Skin epidermis (tissue), 12 donors: Measurements from ENCODE around the gene TWF1.
"Not testable (repeated sequence)": the region's sequence is repeated elsewhere in the genome, so short reads cannot be mapped to it uniquely, and the experiment has no call there.

ENCODE experiments used
- H3K27ac ChIP-seq, 21 experiments: fragments of 200-600 bp; sonication (generic) in 11 of 21; one replicate each; pipeline ENCODE4 v1.5.0; 2020; ENCODE audit warnings: mild to moderate bottlenecking in 3 of 21, inconsistent platforms in 2 of 21, moderate library complexity in 2 of 21
- H3K4me3 ChIP-seq, 7 experiments: fragments of 200-600 bp; sonication (generic) in 2 of 7; one replicate each; pipeline ENCODE4 v1.5.0; 2020; ENCODE audit warnings: inconsistent platforms in 2 of 7, mild to moderate bottlenecking in 2 of 7, moderate library complexity in 1 of 7

Gene TWF1

DNA sequence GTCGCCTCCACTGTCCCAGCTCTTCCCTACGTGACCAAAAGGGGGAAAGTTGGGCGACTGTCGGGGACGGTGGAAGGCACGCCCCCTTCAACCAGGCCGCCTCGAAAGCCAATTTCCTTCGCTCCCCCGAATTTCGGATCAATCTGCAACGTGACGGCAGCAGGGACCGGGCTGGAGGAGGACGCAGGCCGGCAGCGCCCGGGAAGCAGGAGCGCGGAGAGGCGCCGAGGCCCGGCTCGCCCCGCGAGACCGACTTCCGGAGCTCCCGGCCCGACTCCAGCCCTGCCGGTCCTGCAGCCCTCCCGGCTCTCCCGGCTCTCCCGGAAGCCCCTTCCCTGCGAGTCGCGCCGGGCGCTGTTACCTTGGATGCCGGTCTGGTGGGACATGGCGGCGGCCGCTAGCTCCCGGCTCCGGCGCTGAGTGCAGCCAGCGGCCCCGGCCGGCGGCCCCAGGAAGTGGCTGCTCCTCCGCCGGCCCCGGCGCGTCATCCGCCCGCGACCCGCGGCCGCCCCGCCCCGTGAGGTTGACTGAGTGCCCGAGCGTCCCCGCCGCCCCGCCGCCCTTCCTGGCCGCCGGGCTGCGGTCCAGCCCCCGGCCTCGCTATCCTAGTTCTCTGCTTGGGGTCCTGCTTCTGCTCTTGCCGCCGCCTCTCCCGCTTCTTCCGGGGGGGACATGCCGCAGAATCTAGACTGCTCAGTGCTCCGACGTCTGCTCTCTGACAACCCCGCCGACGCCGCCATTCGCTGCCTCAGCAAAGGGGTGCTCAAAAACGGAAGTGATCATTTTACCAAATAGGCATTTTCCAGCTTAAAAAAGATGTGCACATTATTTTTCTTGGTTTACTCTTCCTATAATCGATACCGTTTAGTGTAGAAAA is at the start of gene TWF1:
Gene TWF1, minus strand, starts transcription at position 458 of the 877 bp plus-strand sequence. Its CDS starts 72 bp downstream, at position 386.
- peak within 1 kb of the TSS; percentile 64 to 99 (median 90) for H3K4me3 ChIP-seq
- peak within 1 kb of the TSS; percentile 94 to 99 (median 98) for H3K27ac ChIP-seq

DNA sequence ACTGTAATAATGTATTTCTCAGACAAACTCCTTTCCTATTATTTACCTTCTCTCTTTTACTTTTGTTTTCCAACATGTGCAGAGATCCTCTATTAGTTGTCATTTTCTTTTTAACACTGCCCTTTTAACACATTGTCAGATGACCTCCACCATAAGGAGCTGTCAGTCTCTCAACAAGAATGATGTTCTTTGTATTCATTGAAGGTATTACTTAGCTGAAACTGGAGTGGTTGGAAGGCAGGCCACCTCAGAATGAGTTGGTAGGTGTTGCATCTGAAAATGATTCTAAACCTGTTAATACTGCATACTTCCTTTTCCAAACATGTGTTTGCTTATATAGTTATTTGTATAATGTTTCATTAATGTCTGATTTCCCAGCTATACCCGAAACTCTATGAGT is 46.6 kb upstream of the TWF1 start:
- Histone ChIP-seq H3K27ac (no peak overlapping the region), H3K4me3 (no peak overlapping the region)

DNA sequence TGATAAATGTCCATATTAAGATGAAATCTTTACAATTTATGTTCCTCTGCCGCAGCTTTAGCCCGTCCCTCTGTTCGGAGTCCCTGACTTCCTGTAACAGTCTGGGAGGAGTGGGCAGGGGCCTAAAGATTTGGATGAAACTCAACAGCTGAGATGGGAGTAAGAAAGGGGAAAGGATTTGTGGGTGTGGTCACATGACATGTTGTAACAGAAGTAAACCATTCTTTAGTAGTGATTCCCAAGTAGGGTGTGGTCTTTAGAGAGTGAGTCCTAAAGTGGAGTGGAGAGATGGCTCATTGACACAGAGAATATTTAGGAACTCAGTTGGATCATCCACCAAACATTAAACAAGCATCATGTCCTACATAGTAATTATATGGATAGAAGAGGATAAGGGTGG is 42.7 kb upstream of the TWF1 start:
- peak overlapping the region in 1 of 21 experiments; percentile 9 for H3K27ac ChIP-seq
- H3K4me3 ChIP-seq: no peak overlapping the region

DNA sequence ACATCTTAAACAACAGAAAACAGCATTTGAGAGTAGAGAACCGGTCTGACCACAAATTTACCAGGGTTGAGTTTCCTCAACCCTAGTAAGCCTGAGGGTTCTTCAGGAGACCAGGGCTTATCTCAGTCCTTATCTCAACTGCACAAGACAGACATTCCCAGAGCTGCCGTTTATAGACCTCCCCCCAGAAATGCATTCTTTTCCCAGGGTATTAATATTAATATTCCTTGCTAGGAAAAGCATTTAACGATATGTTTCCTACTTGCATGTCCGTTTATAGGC is 42.0 kb upstream of the TWF1 start:
- Histone ChIP-seq H3K4me3 (no peak overlapping the region), H3K27ac (peak overlapping the region in 2 of 21 experiments; percentile 9 to 56)

DNA sequence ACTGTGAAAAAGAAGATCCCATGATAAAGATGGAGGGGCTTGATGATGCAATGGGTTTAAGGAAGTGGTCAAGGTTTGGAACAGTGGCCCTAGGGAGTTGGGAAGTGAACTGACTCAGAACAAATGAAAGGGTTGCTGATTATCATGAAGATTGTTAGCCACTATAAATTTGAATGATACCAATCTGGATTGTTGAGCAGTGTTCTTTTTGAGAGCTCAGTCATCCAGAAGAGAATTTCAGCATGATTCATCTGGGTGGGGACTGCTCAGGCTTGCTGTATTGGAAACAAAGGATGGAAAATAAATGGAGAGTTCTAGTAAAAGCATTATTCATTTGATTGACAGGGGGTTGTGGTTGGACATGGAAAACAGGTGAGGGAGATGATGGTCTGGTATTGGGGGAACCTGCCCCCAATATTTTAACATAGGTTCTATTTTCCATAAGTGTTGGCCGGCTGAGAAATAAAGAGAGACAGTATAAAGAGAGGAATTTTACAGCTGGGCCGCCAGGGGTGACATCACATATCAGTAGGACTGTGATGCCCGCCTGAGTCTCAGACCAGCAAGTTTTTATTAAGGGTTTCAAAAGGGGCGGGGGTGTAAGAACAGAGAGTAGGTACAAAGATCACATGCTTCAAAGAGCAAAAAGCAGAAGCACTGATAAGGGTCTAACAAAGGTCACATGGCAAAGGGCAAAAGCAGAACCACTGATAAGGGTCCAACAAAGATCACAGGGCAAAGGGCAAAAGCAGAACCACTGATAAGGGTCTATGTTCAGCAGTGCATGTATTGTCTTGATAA is 41.5 kb upstream of the TWF1 start:
- H3K4me3 ChIP-seq: not testable (repeated sequence)
- H3K27ac ChIP-seq: peak overlapping the region in 3 of 21 experiments; percentile 5 to 56 (median 19)

DNA sequence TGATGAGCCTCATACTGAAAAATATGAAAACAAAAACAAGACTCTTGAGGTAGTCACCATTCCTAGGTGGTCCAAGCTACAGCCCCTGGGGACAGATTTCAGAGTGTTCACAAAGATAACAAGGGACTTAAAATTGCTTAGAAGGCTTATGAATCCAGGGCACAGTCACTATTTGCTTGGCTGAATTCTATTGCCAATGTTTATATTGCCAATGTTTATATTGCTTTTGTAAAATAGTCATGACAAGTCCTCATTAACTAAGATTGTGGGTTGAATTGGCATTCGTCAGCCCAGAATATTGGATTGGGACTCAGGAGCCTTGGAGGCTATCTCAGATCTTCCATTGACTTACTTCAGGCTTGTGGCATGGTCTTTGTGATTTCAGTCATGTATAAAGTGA is 36.1 kb upstream of the TWF1 start:
- H3K27ac ChIP-seq: no peak overlapping the region
- no peak overlapping the region for H3K4me3 ChIP-seq

DNA sequence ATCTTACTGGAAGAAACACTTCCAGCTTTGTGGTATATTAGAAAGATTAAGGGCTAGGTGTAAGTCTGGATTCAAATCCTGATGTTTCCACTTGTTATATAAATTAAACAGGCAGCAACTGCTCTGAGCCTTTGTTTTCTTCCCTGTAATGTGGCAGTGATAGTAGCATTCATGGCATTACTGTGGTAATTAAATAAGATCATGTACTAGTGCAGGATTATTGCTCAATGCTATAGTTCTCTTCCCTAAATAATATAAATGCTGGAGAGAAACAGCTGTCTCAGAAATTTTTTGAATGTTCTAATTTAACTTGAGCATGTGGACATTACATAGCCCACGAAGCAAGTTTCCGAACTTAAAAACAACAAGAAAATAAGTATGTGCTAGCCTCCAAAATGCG is 35.1 kb upstream of the TWF1 start:
- H3K27ac ChIP-seq: no peak overlapping the region
- H3K4me3 ChIP-seq: no peak overlapping the region

DNA sequence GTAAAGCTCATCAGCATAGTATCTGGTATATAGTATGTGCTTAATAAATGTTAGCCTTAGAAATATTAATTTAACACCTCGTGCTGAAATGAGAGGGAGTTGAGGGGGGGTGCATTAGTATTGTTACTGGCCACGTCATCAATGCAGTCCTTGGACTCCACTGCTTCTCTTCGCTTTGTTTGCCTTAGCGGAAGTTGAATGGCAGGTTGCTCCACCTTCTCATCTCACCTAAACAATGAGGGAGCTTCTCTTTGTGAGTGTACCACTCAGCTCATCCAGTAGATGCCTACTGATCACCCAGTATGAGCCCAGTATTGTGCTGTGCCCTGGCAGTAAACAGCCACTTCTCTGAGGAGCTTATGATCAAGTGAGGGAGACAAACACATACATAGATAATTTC is 34.2 kb upstream of the TWF1 start:
- H3K27ac ChIP-seq: no peak overlapping the region
- H3K4me3 ChIP-seq: no peak overlapping the region

DNA sequence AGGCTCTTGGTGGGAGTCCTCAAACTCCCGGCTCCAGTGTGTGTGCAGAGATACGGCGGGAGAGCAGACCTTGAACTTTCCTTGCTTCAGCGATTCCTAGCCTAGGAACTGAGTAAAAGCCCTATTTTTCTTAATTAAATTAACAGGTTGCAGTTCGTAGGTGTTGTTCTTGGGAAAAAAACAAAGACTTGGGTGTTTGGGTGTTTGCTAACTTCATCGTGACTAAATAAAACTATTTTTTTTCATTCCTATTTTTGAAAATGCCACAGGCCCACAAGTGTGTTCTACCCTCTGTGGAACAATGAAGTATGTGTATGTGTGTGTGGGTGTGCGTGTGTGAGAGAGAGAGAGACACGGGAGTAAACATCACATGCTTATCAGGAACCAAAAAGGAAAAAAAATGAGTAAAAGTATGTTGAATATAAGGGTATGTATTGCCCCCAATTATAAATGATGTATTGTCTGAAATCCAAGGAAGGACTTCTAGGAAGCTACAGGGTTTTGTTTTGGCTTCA is 30.4 kb upstream of the TWF1 start:
- H3K27ac ChIP-seq: peak overlapping the region; percentile 84 to 97 (median 93)
- peak overlapping the region; percentile 52 to 84 (median 76) for H3K4me3 ChIP-seq

DNA sequence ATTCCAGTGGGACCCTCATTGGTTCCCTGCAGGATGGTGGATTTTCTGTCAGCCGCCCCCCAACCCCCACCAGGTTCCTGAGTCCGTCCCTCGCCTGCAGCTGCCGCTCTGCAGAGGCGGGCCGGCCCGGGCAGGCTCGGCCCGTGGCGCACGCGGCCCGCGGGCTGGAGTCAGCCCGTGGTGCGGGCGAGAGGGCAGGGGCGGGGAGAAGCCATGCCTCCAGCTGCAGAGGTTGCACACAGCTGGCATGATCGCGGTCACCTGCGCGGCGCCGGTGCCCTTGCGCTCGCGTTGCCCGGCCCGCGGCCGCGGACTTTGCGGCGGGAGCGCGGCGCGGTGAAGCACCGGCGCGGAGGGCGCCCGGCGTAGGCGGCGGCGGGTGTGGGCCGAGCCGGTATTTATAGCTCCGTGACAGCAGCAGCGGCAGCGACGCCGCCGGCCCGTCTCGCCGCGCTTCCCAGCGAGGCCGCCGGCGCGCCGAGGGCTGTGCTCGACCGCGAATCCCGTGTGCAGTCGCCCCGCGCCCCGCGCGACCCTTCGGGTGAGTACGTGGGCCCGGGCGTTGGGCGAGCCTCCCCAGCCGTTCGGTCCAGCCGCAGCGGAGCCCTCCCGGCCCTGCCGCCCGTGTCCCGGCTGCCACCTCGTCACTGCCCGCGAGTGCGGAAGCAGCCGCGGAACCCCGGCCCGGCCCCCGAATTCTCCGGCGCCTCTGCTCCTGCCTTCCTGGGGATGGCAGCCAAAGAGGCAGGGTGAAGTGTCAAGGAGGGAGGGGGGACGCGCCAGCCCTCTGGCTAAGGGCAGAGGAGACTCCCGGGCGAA is 29.7 kb upstream of the TWF1 start, which contains the start of gene TMEM117:
Gene TMEM117, plus strand, starts transcription at position 426 of the 819 bp plus-strand sequence.
- peak within 1 kb of the TSS; percentile 84 to 97 (median 93) for H3K27ac ChIP-seq
- H3K4me3 ChIP-seq: peak within 1 kb of the TSS; percentile 52 to 84 (median 76)

DNA sequence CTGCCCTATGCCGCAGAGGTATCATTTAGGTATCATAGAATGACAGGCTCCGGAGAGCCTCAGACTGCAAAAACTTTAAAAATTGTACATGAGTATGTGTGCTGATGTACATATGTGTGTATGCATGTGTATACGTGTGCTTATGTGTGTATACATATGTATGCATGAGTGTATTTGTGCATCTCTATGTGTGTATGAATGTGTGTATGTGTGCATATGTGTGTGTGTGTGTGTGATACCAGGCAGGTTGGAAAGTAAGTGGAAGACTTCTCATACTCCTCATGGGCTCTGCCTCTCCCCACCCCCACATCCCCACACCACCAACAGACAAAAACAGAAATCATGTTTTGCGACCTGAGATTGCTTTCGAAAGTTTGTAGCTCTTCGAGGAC is 29.1 kb upstream of the TWF1 start:
- peak overlapping the region; percentile 52 to 84 (median 76) for H3K4me3 ChIP-seq
- peak overlapping the region; percentile 32 to 97 (median 93) for H3K27ac ChIP-seq

DNA sequence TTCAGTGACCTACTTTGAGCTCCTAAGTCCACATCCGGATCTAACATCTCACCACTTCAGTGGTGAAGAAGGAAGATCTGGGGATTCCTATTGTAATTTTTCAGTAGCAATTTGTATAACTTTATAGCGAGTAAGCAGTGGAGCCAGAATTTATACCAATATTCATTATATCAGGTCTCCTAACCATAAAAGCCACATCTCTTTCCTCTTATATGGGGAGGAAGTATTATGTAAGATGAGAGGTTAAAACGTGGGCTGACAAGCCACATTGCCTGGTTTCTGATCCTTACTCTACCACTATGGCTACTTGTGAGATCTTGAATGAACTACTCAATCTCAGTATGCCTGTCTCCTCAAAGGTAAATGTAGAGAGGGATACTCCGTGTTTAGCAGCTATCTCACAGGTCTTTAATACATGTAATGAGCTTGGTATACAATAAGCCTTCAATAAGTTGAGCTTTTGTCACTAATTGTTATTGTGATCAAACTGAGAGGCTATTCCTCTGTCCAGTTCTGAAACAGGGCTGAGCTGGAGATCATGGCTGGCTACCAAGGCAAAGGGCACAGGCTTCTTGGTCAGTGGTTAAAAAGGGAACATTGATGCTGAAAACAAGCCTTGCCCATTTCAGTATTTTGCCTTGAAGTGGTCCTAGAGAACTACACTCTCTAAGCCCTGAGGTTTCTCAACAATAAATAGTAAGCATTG is 26.5 kb upstream of the TWF1 start:
- Histone ChIP-seq H3K4me3 (no peak overlapping the region), H3K27ac (no peak overlapping the region)

DNA sequence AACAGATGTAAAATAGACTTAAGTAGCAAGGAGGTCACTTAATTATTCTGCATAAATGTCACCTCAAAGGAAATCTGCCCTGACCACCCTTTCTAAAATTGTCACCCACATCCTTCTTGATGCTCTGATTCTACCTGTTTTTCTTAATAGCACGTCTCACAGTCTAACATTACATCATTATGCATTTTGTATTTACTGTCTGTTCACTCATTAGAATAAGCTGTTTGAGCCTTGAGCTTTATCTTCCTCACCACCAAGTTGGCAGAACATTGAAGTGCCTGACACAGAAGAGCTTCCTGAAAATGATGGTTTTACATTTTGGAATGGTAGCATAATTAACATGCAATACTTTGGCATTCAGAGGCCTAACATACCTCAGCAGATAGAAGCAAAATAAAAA is 21.0 kb upstream of the TWF1 start:
- Histone ChIP-seq H3K4me3 (no peak overlapping the region), H3K27ac (peak overlapping the region in 1 of 21 experiments; percentile 60)

DNA sequence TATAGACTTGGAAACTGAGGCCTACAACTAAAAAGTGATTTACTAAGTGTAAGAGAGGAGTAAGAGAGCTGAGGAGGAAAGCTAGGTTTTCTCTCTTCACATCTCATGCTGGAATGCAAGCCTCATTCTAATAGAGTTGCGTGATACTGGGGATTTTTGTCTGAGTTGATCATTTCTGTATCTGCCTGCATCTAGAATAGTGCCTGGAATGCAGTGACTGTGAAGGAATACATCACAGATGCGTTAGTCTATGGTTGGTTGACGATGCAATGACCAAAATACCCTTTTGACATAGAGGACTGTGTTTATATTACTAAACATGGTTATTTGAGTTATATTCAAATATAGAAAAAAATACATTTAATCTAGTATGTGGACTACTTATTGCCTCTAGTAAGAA is 20.6 kb upstream of the TWF1 start:
- Histone ChIP-seq H3K4me3 (no peak overlapping the region), H3K27ac (peak overlapping the region in 2 of 21 experiments; percentile 22 to 60)

DNA sequence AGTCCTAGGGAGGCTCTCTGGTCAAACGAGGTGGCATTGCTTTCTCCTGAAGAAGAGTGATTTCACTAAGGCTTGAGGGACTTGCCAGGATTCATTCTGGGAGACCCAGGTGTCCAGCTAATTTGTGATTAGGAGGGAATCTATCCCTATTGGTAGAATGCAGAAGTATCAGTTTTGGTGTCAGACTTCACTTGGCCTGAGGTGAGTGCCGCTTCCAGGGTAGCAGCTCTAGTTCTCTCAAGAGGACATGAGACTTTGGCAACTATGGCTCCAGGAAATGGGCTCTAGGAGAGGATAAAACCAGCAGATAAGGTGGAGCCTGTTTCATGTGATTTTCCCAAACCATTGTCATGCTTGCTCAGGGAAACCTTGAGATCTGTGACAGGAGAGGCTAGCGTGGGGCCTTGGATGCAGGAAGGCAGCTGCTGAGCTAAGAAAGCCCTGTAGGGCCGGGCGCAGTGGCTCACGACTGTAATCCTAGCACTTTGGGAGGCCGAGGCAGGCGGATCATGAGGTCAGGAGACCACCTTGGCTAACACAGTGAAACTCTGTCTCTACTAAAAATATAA is 18.2 kb upstream of the TWF1 start:
- peak overlapping the region in 1 of 21 experiments; percentile 4 for H3K27ac ChIP-seq
- H3K4me3 ChIP-seq: no peak overlapping the region

DNA sequence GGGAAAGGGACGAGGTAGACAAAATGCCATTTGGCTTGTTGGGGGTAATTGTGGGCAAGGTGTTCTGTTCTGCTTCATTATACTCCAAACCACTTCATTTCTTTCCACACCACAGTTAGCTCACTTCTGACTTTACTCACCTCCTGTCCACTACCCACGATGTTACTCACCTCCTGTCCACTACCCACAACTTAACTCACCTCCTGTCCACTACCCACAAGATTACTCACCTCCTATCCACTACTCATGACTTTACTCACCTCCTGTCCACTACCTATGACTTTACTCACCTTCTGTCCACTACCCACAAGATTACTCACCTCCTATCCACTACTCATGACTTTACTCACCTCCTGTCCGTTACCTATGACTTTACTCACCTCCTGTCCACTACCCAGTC is 10.1 kb upstream of the TWF1 start:
- Histone ChIP-seq H3K27ac (no peak overlapping the region), H3K4me3 (no peak overlapping the region)

DNA sequence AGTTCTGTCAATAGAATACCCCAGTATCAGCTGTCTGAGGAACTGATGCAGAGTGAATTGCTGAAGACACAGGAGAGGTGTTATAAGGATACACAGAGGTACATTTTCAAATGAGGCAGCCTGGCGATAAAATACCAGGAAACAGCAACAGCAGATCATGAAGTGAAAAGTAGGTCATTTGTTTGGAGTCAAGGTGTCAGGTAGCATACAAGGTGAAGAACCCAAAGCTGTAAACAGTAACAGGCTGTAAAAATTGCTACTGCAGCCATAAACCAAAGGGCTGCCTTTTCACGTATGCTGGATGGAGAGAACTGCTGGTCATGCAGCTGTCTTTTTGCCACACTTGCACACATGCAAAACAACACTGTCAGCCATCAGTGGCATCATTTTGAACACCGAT is 9.3 kb upstream of the TWF1 start:
- Histone ChIP-seq H3K4me3 (no peak overlapping the region), H3K27ac (no peak overlapping the region)

DNA sequence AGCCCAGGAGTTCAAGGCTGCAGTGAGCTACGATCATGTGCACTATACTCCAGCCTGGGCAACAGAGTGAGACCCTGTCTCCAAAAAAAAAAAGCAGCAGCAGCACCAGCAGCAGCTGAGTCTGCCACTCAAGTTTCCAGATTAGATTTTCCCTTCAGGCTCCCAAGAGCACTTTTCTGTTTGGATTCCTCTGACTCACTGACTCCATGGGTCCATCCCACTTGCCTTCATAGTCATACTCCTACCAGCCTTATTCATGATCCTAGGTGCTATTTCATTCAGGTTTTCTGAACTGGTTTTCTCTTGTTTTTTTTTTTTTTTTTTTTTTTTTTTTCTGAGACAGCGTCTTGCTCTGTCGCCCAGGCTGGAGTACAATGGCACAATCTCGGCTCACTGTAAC is 6.8 kb upstream of the TWF1 start:
- no peak overlapping the region for H3K4me3 ChIP-seq

DNA sequence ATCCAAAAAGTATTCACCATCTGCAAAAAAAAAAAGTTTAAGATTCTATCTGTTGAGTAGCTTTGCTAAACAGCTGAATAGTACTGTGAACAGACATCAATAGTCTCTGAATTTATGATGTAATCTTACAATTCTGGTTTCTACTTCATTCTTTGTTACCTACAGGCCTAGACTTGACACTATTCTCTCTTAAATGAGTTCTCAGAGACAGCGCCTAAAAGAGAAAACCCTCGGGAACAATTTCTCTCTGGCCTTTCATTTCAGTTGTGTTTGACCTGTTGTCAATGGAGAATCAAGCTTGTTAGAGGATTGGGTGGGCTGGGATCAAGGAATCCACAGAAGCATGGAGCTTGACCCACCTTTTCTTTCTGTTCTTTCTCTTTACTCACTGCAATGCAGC is 5.9 kb upstream of the TWF1 start:
- no peak overlapping the region for H3K4me3 ChIP-seq
- H3K27ac ChIP-seq: peak overlapping the region in 11 of 21 experiments; percentile 8 to 77 (median 43)

More for the DNA sequence above, 6.8 kb upstream of the TWF1 start:
- peak overlapping the region in 5 of 21 experiments; percentile 8 to 77 (median 48) for H3K27ac ChIP-seq
